Epithelial cell of proximal tubule (primary cell): Measurements from ENCODE around the gene JOSD1. TPM values are rescaled to one million over a fixed set of nuclear protein-coding genes. Genes with fewer than 3 reads are reported as not detected.
A peak's percentile ranks its signal among the peaks of the same experiment; 100 is the strongest.

Experiments
- DNase-seq: peaks from one replicate; pipeline ENCODE4 v3.0.0-alpha.2; 2011; ENCODE audit warnings: low read depth
- H3K4me3 ChIP-seq: 2 replicates; pipeline ENCODE4 v1.5.1; 2011; ENCODE audit warnings: low read depth, mild to moderate bottlenecking, low read length
- CTCF ChIP-seq: conservative IDR thresholded peaks from 2 replicates; pipeline ENCODE4 v1.5.1; 2012; ENCODE audit warnings: low read depth, mild to moderate bottlenecking, low read length
- total RNA-seq: library from RNA; depleted of rRNA; stranded (reverse); fragments of >200 nt; gene quantifications from 2 replicates; pipeline ENCODE4 v1.2.3, GENCODE V29; 2015

JOSD1 gene
- total RNA-seq, 1 donor from 2014 or later: 89.6 TPM

- no peak for TF ChIP-seq CTCF
- no peak for DNase-seq
- H3K4me3 ChIP-seq: peak overlapping the region; percentile 92
Observed at GRCh38 chr22:38707346-38707745, 6.6 kb upstream of the JOSD1 start.

GRCh38 chr22:38706901-38707195 lies 6.1 kb upstream of the JOSD1 start:
- no peak for TF ChIP-seq CTCF
- no peak for DNase-seq
- H3K4me3 ChIP-seq: peak overlapping the region; percentile 92

GRCh38 chr22:38706101-38706900 lies 5.6 kb upstream of the JOSD1 start:
- TF ChIP-seq CTCF: no peak
- no peak for DNase-seq
- H3K4me3 ChIP-seq: peak overlapping the region; percentile 92

GRCh38 chr22:38705235-38706100 lies 4.7 kb upstream of the JOSD1 start, which contains the start of gene GTPBP1:
GTPBP1 (plus strand) TSS chr22:38705944; CDS start chr22:38705956, 12 bp downstream.
- peak; percentile 99 for DNase-seq
- H3K4me3 ChIP-seq: peak within 1 kb of the TSS; percentile 92
- peak; percentile 2 for TF ChIP-seq CTCF

GRCh38 chr22:38704654-38705234 lies 4.0 kb upstream of the JOSD1 start:
- TF ChIP-seq CTCF: no peak
- peak overlapping the region; percentile 38 for H3K4me3 ChIP-seq
- no peak for DNase-seq

- peak overlapping the region; percentile 73 for H3K4me3 ChIP-seq
- DNase-seq: no peak
- TF ChIP-seq CTCF: no peak
Observed at GRCh38 chr22:38700270-38700788, 414 bp downstream of the JOSD1 start.
